Frontal cortex (tissue), 4 donors: ENCODE measurements around the gene CD2AP. TPM values are rescaled to one million over a fixed set of nuclear protein-coding genes. Genes with fewer than 3 reads are reported as not detected.

Experiments used
- DNase-seq, 2 donors: peaks; one replicate each; pipeline ENCODE4 v3.0.0; 2012; ENCODE audit warnings: low spot score in 2 of 2
- FAIRE-seq: peaks from 2 replicates; lab custom pipeline; 2012; peaks lifted over from hg19 to GRCh38; lab: Jason Lieb, UNC
- small RNA-seq: library from RNA; depleted of rRNA; stranded (forward); fragments of <200 nt; gene quantifications from one replicate; pipeline ENCODE3, GENCODE V24; 2014
- total RNA-seq: library from RNA; depleted of rRNA; stranded (reverse); fragments of >200 nt; gene quantifications from one replicate; pipeline ENCODE4 v1.2.3, GENCODE V29; 2014
- donor health status: control.
- donor health status: control.
- donor health status: control.

Gene CD2AP
- total RNA-seq, 1 donor from 2014 or later = 17.9 TPM

- no peak for FAIRE-seq
Observed at GRCh38 chr6:47661960-47662359, 184.4 kb downstream of the CD2AP start.

DNA sequence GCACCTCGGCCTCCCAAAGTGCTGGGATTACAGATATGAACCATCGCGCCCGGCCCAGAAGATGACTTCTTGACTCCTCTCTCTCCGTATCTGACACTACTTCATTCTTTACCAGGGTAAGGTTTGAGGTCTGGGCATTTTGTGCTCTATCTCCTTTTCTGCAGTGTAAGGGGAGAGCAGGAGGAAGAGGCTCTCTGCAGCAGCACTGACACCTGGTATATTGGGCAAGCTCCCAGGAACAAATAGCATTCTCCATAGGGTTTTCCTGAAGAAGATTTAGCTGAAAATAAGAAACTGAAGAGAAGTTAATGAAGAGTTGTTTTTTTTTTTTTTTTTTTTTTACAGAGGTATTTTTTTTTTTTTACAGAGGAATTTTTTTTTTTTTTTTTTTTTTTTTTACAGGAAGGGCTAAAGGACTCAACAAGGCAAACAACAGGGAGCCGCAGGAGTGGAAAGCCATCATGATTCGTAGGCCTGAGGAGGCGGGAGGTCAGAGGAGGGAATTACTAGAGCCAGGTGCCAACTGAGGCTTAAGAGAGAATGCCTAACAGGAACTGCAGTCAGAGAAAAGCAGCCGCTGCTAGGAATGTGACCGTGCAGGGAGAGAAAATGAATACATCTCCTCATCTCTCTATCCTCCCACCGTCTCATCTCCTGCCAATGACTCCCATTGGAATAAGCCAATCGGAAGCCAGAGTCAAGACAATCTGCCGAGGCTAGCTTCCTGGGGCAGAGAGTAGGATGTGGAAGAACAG, 186.1 kb downstream of the CD2AP start:
- DNase-seq = no peak
- no peak for FAIRE-seq

More at GRCh38 chr6:47661960-47662359, 184.4 kb downstream of the CD2AP start:
- no peak for DNase-seq

- FAIRE-seq (no peak), DNase-seq (no peak)
Observed at GRCh38 chr6:47665112-47665511, 187.5 kb downstream of the CD2AP start.

- DNase-seq = no peak
- no peak for FAIRE-seq
Observed at GRCh38 chr6:47669684-47670513, 192.3 kb downstream of the CD2AP start.

GRCh38 chr6:47670851-47671250, 193.3 kb downstream of the CD2AP start:
- no peak for FAIRE-seq
- no peak for DNase-seq

DNA sequence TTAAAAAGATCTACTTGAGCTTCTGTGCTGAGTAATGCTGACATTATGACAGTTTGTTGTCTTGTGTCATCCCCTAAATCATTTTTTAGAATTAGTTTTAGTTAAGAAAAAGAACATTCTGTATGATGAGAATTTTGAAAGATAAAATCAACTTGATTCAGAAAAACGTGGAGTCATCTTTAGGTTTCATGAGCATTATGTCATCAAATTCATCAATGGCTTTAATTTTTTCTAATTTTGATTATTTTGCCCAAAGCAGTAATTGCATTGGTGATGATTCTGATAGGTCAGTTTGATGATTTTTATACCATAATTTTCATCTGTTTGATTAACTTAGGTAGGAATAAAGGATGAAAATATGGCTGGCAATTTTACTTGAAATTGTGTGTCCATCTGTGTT, 194.2 kb downstream of the CD2AP start:
- no peak for DNase-seq
- no peak for FAIRE-seq

DNA sequence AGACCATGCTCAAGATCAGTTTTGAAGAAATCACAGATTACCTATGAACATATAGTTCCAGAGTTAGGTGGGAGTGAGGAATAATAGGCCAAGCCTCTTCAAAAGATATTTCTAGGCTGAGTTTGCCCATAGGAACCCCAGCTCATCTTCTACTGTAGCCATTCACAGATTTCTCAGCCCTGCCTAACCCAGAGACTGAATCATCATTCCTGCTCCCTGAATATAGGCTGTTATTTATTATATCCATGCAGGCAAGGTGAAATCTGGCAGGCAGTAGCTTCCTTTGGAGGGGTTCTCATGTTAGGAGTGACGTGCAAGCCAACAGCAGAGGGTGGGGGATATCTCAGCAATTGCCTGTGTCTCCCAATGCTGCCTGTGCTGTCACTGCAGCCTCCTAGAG, 195.2 kb downstream of the CD2AP start:
- no peak for FAIRE-seq

GRCh38 chr6:47674673-47675072, 197.1 kb downstream of the CD2AP start:
- no peak for FAIRE-seq
- DNase-seq = no peak

More for the DNA sequence above, 195.2 kb downstream of the CD2AP start:
- DNase-seq = no peak

Small RNA genes lying within 50 kb of the gene (small RNA-seq; reads per million reads assigned to genes)
- not detected for gene RF00019

Other genes starting within 250 kb of the CD2AP start
- 54.2 TPM for gene TNFRSF21, start 167.9 kb upstream of the CD2AP start, total RNA-seq
- not detected for gene ADGRF4, start 220.8 kb downstream of the CD2AP start, total RNA-seq